ENCODE measurements around the gene PRKG1. TPM values are rescaled to one million over a fixed set of nuclear protein-coding genes. Genes with fewer than 3 reads are reported as not detected.

PRKG1 gene
- total RNA-seq, 4 donors from 2014 or later = 0.63 to 4.3 (median 2.1) TPM

DNA sequence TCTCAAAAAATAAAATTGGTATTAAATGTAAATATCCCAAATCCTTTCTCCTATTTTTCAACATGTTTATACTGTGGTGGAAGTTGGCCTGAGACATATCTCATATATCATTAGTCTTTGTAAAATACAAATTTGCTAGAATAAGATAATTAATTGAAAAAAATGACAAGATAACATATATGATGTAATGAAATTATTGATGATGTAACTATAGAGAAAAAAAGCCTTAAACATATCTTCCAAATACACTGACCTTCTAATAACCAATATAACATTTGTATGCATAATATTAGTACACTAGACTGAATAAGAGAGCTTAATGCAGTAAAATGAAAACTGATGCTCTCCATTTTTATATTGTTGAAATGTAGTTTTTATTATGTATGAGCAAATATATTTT, 104.3 kb downstream of the PRKG1 start:
- intact Hi-C loops (cut with DNase I; ENCODE audit: low total_unique reads) = no loop called here
- no peak for DNase-seq (ENCODE audit: low spot score in 2 of 2)
- TF ChIP-seq, protein P1, sequence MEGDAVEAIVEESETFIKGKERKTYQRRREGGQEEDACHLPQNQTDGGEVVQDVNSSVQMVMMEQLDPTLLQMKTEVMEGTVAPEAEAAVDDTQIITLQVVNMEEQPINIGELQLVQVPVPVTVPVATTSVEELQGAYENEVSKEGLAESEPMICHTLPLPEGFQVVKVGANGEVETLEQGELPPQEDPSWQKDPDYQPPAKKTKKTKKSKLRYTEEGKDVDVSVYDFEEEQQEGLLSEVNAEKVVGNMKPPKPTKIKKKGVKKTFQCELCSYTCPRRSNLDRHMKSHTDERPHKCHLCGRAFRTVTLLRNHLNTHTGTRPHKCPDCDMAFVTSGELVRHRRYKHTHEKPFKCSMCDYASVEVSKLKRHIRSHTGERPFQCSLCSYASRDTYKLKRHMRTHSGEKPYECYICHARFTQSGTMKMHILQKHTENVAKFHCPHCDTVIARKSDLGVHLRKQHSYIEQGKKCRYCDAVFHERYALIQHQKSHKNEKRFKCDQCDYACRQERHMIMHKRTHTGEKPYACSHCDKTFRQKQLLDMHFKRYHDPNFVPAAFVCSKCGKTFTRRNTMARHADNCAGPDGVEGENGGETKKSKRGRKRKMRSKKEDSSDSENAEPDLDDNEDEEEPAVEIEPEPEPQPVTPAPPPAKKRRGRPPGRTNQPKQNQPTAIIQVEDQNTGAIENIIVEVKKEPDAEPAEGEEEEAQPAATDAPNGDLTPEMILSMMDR (IDR thresholded peaks at IDR 0.05) = no peak
- TF ChIP-seq POLR2A (IDR thresholded peaks at IDR 0.05) = no peak
- H3K4me3 ChIP-seq (ENCODE audit: low read depth, poor library complexity, severe bottlenecking) = no peak overlapping the region

DNA sequence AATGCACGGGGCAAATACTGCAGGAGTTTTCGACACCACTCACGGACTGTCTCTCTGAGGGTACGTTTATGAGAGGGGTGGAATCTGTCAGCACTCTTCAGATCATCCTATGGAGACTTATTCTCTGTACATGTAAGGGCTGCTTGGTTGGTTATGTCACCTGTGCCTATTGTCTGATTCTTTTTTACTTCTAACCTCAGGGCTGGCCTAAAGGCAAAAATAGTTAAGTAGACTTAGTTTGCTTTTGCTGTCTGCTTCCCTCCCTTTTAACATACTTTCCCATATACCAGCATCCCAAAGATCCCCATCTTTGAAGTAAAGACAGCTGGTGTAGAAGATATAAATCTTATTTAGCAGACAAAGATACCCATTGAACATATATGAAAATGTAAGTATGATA, 105.9 kb downstream of the PRKG1 start:
- WGBS, 2 donors = 85 to 88% methylated on average over 4 of the region's 4 CpGs
- intact Hi-C loops (cut with DNase I; ENCODE audit: low total_unique reads) = no loop called here
- TF ChIP-seq, protein P1 (IDR thresholded peaks at IDR 0.05) = no peak
- no peak for TF ChIP-seq POLR2A (IDR thresholded peaks at IDR 0.05)

DNA sequence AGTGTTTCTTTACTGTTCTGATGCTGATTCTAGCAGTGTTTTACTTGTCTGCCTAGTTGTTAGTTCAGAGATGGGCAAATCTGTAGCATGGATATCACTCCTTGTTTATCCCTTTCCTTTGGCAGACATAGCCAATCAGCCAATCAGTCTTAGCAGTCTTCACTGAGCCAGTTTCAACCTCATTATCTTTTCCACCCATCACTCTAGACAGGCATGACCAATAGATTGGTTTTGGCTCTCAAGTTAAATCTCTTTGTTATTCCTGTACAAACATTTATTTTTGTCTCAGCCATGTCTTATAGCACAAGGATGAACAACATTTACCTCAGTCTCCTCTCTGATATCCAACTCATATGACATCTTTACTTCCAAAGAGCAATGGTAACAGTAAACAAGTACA, 109.5 kb downstream of the PRKG1 start:
- intact Hi-C loops (cut with DNase I; ENCODE audit: low total_unique reads) = no loop called here
- no peak for DNase-seq (ENCODE audit: low spot score in 2 of 2)
- TF ChIP-seq POLR2A (IDR thresholded peaks at IDR 0.05) = no peak
- TF ChIP-seq, protein P1 (IDR thresholded peaks at IDR 0.05) = no peak
- no peak overlapping the region for H3K4me3 ChIP-seq (ENCODE audit: low read depth, poor library complexity, severe bottlenecking)

More for the DNA sequence above, 105.9 kb downstream of the PRKG1 start:
- DNase-seq (ENCODE audit: low spot score in 2 of 2) = no peak
- no peak overlapping the region for H3K4me3 ChIP-seq (ENCODE audit: low read depth, poor library complexity, severe bottlenecking)

DNA sequence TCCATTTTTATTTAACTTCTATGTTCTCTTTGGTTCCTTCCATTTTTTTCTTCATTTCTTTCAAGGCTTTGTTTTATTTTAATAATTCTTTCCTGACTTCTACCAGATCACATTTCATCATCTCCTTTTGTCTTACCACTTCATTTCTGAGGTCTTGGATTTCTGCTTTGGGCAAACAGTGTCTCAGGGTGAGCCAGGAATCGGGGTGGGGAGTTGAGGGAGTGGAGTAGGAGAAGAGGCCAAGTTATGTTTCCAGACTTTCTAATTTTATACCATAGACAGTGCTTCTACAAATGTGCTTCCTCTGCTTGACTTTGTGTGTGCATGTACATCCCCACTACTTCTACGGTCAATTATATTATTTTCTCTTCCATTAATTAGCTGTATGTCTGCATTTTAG, 112.1 kb downstream of the PRKG1 start:
- H3K4me3 ChIP-seq (ENCODE audit: low read depth, poor library complexity, severe bottlenecking) = no peak overlapping the region
- no peak for DNase-seq (ENCODE audit: low spot score in 2 of 2)
- intact Hi-C loops (cut with DNase I; ENCODE audit: low total_unique reads) = no loop called here
- 34 to 41% methylated on average over 2 of the region's 2 CpGs for WGBS, 2 donors
- TF ChIP-seq, protein P1 (IDR thresholded peaks at IDR 0.05) = no peak
- TF ChIP-seq POLR2A (IDR thresholded peaks at IDR 0.05) = no peak

DNA sequence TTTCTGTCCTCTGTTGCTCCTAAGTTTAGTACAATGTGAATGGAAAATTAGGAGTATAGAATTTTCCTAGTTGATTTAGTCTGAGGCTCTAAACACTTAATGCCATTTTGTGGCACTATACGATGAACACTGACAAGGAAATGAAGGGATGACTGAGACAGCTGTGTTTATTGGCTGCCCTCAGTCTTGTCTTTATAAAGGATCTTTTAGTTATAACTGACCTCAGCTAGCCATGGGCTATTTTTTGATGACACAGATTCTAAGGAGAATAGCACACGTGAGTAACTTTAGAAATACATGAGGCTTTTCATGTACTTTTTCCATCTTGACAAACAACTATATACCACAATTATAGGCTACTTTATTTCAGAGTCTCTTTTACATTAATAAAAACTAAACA, 113.7 kb downstream of the PRKG1 start:
- WGBS, 2 donors = 51 to 57% methylated on average over 2 of the region's 2 CpGs
- no peak overlapping the region for H3K4me3 ChIP-seq (ENCODE audit: low read depth, poor library complexity, severe bottlenecking)
- no peak for TF ChIP-seq POLR2A (IDR thresholded peaks at IDR 0.05)
- TF ChIP-seq, protein P1 (IDR thresholded peaks at IDR 0.05) = no peak
- intact Hi-C loops (cut with DNase I; ENCODE audit: low total_unique reads) = no loop called here
- DNase-seq (ENCODE audit: low spot score in 2 of 2) = no peak

DNA sequence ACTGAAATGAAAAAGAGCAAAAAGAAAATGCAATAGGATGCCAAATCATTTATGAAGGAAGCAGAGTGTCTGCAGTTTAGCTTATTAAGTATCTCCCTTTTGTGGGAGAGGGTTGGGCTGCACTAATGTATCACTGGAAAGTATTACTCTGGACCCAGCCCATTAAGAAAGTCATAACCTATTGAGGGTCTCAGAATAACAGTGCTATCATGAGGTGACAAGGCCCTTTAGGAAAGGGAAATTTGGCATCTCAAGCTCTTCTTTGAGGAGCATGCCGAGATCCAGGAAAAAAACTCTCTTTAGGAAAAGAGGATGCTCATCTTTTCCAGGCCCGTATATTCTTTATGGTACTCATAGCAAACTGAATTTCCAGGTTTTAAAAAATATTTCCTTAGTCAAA, 114.6 kb downstream of the PRKG1 start:
- intact Hi-C loops (cut with DNase I; ENCODE audit: low total_unique reads) = no loop called here
- H3K4me3 ChIP-seq (ENCODE audit: low read depth, poor library complexity, severe bottlenecking) = no peak overlapping the region
- DNase-seq (ENCODE audit: low spot score in 2 of 2) = no peak
- TF ChIP-seq POLR2A (IDR thresholded peaks at IDR 0.05) = no peak
- TF ChIP-seq, protein P1 (IDR thresholded peaks at IDR 0.05) = no peak
- 87 to 90% methylated on average over 2 of the region's 2 CpGs for WGBS, 2 donors
